Subcutaneous adipose tissue (tissue), 4 donors: ENCODE measurements around the gene INPP5A. TPM values are rescaled to one million over a fixed set of nuclear protein-coding genes. Genes with fewer than 3 reads are reported as not detected.

Experiments used
- total RNA-seq, 4 donors: library from RNA; depleted of rRNA; stranded (reverse); fragments of >200 nt; gene quantifications; one replicate each; pipeline ENCODE4 v1.1.0, GENCODE V29; 2016
- TF ChIP-seq, protein P1 (sequence below): fragments of 450-650 bp; IDR thresholded peaks from one replicate; pipeline ENCODE4 v1.5.1; 2016; ENCODE audit warnings: low read depth, mild to moderate bottlenecking, control low read depth, antibody characterized with exemption, moderate library complexity

Gene INPP5A
- total RNA-seq, 4 donors from 2014 or later, result 23.1 to 34.1 (median 31.6) TPM

DNA sequence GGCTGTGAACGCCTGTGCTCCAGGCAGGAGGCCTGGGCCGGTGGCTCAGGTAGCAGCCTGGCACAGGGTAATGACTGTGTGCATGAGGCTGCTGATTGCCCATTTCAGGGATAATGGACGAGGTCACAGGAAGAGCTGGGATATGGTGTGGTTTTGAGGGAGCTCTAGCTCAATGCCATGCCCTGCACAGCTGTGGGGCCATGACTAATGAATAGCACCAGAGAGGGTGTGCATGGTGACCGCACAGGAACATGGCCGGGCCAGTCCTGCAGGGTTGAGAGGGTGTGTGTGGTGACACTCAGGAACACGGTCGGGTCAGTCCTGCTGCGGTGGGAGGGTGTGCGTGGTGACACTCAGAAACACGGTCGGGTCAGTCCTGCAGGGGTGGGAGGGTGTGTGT is 226.5 kb downstream of the INPP5A start:
- TF ChIP-seq, protein P1, sequence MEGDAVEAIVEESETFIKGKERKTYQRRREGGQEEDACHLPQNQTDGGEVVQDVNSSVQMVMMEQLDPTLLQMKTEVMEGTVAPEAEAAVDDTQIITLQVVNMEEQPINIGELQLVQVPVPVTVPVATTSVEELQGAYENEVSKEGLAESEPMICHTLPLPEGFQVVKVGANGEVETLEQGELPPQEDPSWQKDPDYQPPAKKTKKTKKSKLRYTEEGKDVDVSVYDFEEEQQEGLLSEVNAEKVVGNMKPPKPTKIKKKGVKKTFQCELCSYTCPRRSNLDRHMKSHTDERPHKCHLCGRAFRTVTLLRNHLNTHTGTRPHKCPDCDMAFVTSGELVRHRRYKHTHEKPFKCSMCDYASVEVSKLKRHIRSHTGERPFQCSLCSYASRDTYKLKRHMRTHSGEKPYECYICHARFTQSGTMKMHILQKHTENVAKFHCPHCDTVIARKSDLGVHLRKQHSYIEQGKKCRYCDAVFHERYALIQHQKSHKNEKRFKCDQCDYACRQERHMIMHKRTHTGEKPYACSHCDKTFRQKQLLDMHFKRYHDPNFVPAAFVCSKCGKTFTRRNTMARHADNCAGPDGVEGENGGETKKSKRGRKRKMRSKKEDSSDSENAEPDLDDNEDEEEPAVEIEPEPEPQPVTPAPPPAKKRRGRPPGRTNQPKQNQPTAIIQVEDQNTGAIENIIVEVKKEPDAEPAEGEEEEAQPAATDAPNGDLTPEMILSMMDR, result no peak

DNA sequence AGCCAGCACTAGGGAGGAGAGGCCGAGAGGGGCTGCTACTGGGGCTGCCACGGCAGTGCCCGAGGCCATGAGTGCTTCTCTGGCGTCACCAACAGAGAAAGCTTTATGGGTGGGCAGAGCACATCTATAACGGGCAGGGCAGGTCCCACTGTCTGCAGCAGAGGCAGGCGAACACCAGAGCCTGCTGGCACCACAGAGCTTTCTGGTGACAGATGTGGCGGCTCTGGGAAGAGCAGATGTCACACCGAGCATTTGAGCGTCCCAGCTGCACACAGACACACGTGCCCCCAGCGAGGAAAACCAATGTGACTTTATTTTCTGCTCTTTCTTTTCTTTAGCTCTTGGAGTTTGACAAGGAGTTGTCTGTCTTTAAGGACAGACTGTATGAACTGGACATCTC is 227.8 kb downstream of the INPP5A start:
- TF ChIP-seq, protein P1, result no peak

DNA sequence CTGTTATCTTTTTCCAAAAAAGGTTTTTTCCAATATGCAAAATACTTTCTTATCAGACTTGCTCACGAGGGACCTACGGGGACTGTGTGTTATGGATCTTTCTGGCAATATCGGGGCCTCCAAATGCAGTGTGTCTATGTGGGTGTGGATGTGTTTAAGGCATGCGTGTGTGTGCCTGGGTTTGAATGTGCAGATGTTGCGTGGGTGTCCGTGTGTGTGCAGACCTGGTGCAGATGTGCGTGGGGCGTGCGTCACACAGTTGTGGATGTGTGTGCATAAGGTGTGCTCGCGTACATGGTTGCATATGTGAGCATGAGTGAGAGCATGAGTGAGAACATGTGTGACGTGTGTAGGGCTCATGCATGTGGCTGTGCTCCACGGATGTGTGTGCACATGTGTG is 228.7 kb downstream of the INPP5A start:
- TF ChIP-seq, protein P1, result no peak

DNA sequence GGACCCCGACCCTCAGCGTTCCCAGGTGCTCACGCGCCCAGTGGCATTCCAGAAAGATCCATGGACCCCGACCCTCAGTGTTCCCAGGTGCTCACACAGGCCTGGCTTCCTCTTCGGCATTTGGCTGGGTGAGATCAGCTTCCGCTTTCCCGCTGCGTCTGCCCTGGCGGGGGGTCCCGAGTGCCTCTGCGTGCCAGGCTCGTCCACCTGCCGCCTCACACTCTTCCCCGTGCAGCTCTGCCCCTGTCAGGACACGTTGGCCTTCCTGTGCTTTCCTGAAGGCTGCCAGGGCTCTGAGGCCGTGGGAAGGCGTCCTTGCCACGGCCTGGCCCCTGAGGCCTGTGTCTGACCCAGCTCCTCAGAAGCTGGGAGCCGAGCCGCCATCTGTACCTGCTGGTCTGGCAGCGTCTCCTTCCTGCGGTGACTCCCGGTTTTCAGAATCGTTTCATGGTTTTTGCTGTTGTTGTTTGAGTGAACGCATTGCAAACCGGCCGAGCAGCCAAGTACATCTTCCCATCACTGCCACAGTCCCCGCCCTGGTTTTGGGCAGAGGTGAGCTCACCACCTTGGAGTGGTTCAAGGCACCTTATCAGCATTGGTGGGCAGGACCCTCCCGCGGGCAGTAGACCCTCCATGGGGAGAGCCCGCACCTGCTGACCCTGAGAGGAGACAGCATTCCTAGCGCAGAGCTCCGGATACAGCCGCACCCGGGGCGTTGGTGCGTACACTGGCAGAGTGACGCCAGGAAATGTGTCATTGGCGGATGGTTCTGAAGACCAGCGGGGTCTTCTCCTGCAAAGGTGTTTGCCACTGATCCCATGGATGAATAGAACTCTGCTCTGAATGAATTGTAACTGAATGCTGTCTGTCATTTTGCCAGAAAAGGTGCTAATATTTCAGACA is 231.0 kb downstream of the INPP5A start:
- TF ChIP-seq, protein P1, result no peak

DNA sequence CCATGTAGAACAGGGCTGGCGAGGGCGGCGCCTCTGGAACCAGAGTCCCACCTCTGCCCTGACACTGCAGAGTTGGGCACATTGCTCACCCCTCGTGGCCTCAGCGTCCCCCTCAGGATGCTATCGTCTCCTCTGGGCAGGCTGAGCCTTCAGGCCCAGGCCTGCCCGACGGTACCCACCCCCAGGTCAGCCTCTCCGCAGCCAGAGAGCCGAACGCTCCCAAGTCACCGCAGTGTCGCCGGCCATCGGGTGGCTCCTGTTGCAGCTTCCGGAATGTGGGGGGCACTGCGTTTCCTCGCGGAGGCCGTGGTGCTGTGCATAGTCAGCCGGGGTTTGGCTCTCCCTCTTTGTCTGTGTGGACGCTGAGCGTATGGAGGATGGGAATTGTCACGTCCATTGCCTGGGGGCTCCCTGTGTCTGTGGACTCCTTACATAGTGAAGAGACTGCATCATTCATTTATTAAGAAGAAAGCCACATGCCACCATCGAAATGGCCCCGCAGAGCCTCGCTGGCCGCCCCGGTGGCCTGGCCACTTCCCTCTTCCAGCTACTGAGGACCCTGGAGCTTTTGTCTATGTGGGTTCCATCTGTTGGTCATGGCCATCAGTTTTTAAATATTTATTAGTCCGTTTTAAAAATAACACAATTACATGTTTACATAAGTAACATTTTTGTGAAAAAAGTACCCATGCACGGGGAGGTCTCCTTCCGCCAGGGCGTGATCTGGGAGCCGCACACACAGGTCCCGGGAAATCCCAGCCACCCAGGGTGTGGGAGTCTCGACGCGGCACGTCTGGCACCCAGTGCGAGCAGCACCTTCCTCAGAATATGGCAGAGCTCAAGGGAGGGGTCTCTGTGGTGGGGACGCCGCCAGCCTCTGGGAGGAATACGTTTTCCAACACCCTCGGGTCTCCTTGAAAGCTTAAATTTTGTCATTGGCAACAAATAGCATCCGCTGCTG is 232.8 kb downstream of the INPP5A start:
- TF ChIP-seq, protein P1, result no peak

DNA sequence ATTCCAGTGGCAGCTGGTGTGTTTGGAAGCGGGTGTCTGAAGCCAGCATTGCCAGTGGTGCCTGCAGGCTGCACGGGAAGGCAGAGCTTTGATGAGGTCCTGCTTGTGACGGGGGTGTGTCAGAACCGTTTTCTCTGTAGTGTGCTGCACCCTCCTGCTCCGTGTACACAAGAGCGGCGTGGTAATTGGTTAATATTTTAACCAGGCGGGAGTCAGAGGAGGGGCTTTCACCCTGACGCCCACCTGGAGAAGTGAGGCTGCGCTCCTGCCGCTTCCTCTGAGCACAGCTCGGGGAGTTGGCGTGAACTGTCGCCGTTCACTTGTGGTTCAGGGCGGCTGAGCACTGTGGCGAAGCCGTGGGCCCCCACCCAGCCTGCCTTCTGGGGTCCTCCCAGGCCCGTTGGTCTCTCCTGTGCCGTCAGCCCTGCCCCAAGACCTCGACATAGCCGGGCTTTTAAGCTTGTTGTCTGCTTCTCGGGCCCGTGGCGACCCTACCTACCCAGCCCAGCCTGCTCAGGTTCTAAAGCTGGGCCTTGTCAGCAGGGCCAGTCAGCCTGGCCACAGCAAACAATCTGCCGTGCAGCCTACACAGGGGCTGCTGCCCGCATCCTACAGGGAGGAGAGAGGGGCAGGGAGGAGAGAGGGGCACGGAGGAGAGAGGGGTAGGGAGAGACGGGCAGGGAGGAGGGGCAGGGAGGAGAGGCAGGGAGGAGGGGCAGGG is 236.8 kb downstream of the INPP5A start:
- TF ChIP-seq, protein P1, result no peak
